CD4-positive, alpha-beta T cell treated with Interleukin-17A for 1 hour (primary cell): ENCODE data around the gene BCL11A.

Source experiments
- DNase-seq: peaks from one replicate; pipeline ENCODE4 v3.0.0-alpha.2; 2020

The BCL11A gene

DNA sequence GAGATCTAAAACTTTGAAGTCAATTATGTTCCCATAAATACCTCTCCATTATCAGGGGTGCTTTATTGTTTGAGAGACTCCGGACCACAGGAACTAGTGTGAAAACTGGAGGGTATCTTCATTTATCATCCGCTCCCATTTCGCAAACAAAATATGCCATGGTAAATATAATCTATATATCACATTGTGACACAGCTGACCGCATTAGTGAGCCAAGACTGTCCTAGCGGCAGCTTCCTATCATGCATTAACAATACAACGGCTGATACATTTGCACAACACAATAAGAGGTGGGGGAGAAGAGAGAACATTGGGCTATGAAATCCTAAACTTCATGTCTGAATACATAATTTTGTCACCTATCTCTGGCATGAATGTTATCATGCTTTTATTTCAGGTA, 29.5 kb downstream of the BCL11A start:
- DNase-seq = no peak

- DNase-seq = no peak
Observed at GRCh38 chr2:60522462-60522861, 31.0 kb downstream of the BCL11A start.

- no peak for DNase-seq
Observed at GRCh38 chr2:60521626-60522025, 31.8 kb downstream of the BCL11A start.

GRCh38 chr2:60520917-60521539, 32.4 kb downstream of the BCL11A start:
- DNase-seq = no peak

GRCh38 chr2:60520151-60520876, 33.1 kb downstream of the BCL11A start:
- no peak for DNase-seq

DNA sequence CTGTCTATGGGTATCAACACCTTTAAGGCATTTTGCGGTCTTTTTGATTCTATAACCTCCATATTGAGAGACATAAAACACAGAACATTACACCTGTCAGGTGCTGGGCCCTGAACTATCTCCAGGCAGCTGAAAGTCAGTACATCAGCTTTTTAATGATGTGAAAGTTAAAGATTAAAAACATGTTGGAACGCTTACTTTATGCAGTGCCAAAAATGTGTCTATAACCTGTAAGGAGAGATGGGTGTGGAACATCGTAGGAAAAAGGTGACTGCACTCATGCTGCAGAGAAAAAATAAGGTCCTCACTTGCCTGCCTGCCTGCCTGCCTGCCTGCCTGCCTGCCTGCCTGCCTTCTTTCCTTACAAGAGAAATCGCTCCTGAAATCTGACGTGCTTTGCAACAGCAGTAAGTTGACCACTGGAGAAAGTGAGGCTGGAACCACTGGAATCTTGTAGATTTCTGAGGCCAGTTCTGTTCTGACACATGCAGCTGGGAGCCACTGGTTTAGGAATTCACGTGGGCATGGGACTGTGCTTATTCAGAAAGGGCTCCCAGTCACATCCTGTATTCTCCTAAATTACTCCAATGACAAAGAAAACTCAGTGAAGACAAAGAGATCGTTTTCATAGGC, 34.1 kb downstream of the BCL11A start:
- no peak for DNase-seq

DNA sequence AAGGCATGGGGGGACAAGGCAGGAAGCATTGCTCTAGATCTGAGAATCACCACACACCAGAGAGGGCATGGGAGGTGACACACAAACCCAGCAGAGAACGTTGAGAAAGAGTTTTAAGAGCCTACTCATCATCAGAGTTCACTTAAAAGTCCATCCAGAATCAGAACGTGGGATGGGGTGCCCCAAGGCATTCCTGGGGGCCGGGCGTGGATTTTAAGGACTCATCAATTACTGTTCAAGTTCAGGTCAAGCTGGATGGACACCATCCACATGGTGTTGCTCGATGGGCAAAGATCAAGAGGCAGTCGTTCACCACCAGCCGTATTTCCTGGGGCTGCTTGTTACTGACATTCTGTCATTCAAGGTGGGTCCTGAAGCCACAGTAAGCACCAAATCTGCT, 34.9 kb downstream of the BCL11A start:
- DNase-seq = no peak

GRCh38 chr2:60517446-60517845, 36.0 kb downstream of the BCL11A start:
- DNase-seq = no peak

GRCh38 chr2:60516826-60517225, 36.6 kb downstream of the BCL11A start:
- DNase-seq = no peak

GRCh38 chr2:60516383-60516811, 37.1 kb downstream of the BCL11A start:
- DNase-seq = no peak

- peak; percentile 30 for DNase-seq
Observed at GRCh38 chr2:60515721-60516226, 37.7 kb downstream of the BCL11A start.

DNA sequence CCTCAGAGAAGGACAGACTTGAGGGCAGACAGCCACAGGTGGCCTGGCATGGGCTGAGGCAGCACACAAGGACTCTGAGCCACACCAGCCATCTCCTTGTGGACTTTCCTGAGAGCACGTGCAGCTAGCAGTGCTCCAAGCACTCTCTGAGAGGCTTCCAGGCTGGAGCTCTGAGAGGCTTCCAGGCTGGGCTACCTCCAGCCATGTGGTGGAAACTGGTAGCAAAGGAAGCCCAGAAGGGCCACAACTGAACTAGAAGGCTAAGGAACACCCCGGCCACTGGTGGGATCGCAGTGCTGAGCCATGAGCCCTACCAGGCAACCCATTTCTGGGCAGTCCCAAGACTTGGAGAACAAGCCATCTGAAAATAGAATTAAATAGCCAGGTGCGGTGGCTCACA, 39.5 kb downstream of the BCL11A start:
- DNase-seq = no peak

- no peak for DNase-seq
Observed at GRCh38 chr2:60513191-60513590, 40.3 kb downstream of the BCL11A start.

- no peak for DNase-seq
Observed at GRCh38 chr2:60512641-60513040, 40.8 kb downstream of the BCL11A start.

DNA sequence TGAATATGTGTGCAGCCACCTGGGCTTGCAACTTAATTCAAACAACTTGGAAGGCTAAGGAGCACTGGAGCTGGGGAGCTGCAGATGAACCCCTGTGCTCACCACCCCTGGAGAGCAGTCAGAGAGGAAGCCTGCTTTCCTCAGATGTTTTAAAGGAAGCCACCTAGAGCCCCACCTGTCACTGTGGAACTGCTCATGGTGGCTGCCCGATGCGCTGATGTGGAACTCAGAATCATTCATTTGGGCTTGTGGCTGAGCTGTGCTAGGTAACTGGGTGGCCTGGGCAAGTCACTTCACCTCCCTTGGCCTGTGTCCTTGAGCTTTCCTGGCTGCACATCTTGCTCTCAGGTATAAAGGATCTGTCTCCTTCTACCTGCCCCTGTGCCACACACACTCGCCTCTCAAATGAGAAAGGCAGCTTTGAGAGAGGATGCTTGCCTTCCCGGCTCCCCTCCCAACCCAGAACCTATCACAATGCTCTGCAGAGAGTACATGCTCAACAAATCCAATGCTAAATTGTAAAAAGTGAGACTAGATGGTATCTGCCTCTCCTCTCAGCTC, 41.3 kb downstream of the BCL11A start:
- no peak for DNase-seq

DNA sequence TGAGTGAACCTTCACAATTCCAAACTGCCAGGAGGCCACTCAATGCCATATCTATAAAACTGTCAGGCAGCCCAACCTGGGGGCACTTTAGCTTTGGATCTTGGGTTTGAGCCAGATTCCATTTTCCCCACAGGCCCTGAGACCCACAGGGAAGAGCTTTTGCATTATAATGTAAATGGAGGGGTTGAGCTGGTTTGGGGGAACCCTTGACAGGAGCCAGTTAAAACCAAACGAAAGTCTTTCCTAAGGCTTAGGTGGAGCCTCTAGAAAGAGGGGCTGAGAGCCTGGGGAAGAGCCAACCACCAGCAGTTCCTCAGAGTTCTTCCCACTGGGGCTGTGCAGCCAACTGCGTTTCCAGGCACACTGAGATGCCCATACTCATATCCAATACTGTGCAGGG, 42.7 kb downstream of the BCL11A start:
- DNase-seq = no peak

GRCh38 chr2:60509066-60509465, 44.4 kb downstream of the BCL11A start:
- no peak for DNase-seq

GRCh38 chr2:60508339-60508917, 45.0 kb downstream of the BCL11A start:
- DNase-seq = no peak

DNA sequence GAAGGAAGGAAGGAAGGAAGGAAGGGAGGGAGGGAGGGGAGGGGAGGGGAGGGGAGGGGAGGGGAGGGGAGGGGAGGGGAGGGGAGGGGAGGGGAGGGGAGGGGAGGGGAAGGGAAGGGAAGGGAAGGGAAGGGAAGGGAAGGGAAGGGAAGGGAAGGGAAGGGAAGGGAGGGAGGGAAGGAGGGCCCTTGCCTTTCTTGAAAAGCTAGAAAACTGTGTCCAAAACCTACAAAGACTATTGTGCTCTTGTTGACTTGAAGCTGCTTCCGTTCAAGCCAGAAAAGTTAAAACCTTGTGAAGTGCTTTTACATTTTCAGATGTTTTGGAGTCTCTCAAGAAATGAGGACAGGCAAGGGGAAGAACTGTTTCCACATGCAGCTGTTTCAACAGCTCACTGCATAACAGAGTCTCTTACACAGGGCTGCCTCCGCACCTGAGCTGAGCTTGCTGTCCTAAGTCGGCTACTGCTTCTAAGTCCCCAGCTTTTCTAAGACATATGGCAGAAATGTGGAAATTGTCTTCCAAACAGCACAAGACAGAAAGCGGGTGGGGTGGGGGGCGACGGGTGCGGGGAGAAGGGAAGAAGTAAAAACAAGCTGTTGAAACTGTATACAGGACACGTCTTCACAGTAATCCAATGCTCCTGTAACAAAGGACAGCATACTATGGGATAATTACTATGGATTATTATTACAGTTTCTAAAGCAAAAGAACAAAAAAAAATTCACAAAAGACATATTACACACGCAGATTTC, 46.1 kb downstream of the BCL11A start:
- DNase-seq = no peak

DNA sequence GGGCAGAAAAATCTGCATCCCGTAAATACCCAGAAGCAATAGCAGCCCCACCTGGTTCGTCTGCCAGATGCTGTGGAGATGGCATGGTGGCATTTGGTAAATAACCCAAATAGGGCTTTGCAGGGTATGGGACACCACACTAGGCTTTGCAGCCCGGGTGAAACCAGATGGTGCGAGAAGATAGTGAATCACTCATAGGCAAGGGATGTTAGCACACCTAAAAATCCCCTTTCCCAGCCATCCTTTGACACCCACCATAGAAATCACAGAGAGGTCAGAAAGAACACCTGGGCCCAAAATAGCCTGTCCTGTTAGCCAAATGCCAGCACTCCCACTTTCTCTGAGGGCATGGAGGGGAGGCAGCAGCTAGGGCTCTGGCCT, 47.6 kb downstream of the BCL11A start:
- DNase-seq = no peak

DNA sequence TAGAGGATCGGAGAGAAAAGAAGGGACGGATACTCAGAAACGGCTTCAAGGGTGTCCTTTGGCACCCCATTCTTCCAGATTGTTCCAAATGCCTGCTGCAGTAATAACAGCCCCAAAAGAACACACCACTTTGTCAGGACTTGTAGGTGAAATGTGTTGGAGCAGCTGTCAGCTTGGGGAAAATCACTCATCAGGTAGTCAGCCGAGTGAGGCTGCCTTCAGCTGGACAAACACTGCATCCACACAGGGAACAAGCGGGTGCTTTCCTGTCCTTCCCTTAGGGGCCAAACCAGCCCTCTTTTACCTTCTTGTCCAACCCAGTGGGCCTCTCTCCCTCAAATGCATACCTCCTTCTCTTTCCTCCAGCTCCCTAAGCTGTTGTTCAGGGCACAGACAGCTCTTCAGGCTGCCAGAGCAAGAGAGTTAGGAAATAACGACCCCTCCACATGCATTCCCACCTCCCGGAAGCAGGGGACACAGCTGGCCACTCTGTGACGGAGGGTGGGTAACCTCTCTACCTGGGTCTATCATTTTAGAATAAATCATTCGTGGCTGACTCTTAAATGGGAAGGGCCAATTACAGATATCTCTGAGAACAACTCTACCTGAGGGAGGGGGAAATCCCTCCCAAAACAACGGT, 48.1 kb downstream of the BCL11A start:
- no peak for DNase-seq

- DNase-seq = no peak
Observed at GRCh38 chr2:60504049-60504448, 49.4 kb downstream of the BCL11A start.
